Measurements from ENCODE around the gene EML1. TPM values are rescaled to one million over a fixed set of nuclear protein-coding genes. Genes with fewer than 3 reads are reported as not detected.

The EML1 gene
- total RNA-seq, 1 experiment from 2014 or later: 9.5 TPM

GRCh38 chr14:99821519-99822508, 28.6 kb downstream of the EML1 start:
- H3K4me1 Mint-ChIP-seq (ENCODE audit: insufficient read depth, unreplicated experiment): peaks cover 7% of the 10 kb centered on the region
- BruUV-seq (replicated peaks): no TSS peak
- H3K27ac Mint-ChIP-seq (ENCODE audit: low read depth, unreplicated experiment): no peak overlapping the region
- no peaks in the 10 kb centered on the region for H3K9me3 Mint-ChIP-seq (ENCODE audit: unreplicated experiment)
- POLR2A ChIA-PET: no interaction called here
- H3K27me3 Mint-ChIP-seq (ENCODE audit: insufficient read depth, unreplicated experiment): peaks cover 9% of the 10 kb centered on the region
- intact Hi-C loops (cut with micrococcal nuclease): no loop called here
- TF ChIP-seq CTCF (IDR thresholded peaks at IDR 0.05; ENCODE audit: unreplicated experiment): no peak
- DNase-seq (ENCODE audit: unreplicated experiment): peak; percentile 6
- H3K36me3 Mint-ChIP-seq (ENCODE audit: insufficient read depth, unreplicated experiment): no peaks in the 10 kb centered on the region
- CTCF ChIA-PET: interaction anchor here (1.1 kb wide), 2 partner anchors 8 to 11 kb away, joined by 4 to 6 read pairs; no protein-coding TSS in a partner anchor
- no peak overlapping the region for H3K4me3 Mint-ChIP-seq (ENCODE audit: unreplicated experiment)

GRCh38 chr14:99822800-99823455, 29.7 kb downstream of the EML1 start:
- peaks cover 8% of the 10 kb centered on the region for H3K27me3 Mint-ChIP-seq (ENCODE audit: insufficient read depth, unreplicated experiment)
- peaks cover 7% of the 10 kb centered on the region for H3K4me1 Mint-ChIP-seq (ENCODE audit: insufficient read depth, unreplicated experiment)
- BruUV-seq (replicated peaks): no TSS peak
- ChIA-PET CTCF (interaction anchor here (1.1 kb wide), 2 partner anchors 9 to 12 kb away, joined by 4 to 6 read pairs; no protein-coding TSS in a partner anchor), POLR2A (no interaction called here)
- no peak for TF ChIP-seq CTCF (IDR thresholded peaks at IDR 0.05; ENCODE audit: unreplicated experiment)
- no peak for DNase-seq (ENCODE audit: unreplicated experiment)
- H3K4me3 Mint-ChIP-seq (ENCODE audit: unreplicated experiment): no peak overlapping the region
- no peak overlapping the region for H3K27ac Mint-ChIP-seq (ENCODE audit: low read depth, unreplicated experiment)
- no peaks in the 10 kb centered on the region for H3K36me3 Mint-ChIP-seq (ENCODE audit: insufficient read depth, unreplicated experiment)
- intact Hi-C loops (cut with micrococcal nuclease): no loop called here
- H3K9me3 Mint-ChIP-seq (ENCODE audit: unreplicated experiment): no peaks in the 10 kb centered on the region

DNA sequence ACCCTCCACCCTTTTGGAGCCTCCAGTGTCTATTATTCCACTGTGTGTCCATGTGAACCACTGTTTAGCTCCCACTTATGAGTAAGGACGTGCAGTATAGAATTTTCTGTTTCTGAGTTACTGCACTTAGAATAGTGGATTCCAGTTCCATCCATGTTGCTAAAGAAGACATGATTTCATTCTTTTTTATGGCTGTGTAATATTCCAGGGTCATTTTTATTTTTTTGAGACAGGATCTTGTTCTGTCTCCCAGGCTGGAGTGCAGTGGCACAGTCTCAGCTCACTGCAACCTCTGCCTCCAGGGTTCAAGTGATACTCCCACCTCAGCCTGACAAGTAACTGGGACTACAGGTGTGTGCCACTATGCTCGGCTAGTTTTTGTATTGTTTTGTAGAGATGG, 31.6 kb downstream of the EML1 start:
- Mint-ChIP-seq H3K27ac (ENCODE audit: low read depth, unreplicated experiment) (no peak overlapping the region), H3K4me3 (ENCODE audit: unreplicated experiment) (no peak overlapping the region), H3K27me3 (ENCODE audit: insufficient read depth, unreplicated experiment) (no peaks in the 10 kb centered on the region), H3K36me3 (ENCODE audit: insufficient read depth, unreplicated experiment) (no peaks in the 10 kb centered on the region), H3K4me1 (ENCODE audit: insufficient read depth, unreplicated experiment) (peaks cover 7% of the 10 kb centered on the region), H3K9me3 (ENCODE audit: unreplicated experiment) (no peaks in the 10 kb centered on the region)
- TF ChIP-seq CTCF (IDR thresholded peaks at IDR 0.05; ENCODE audit: unreplicated experiment): no peak
- intact Hi-C loops (cut with micrococcal nuclease): no loop called here
- CTCF ChIA-PET: no interaction called here
- POLR2A ChIA-PET: no interaction called here
- DNase-seq (ENCODE audit: unreplicated experiment): no peak
- no TSS peak for BruUV-seq (replicated peaks)

DNA sequence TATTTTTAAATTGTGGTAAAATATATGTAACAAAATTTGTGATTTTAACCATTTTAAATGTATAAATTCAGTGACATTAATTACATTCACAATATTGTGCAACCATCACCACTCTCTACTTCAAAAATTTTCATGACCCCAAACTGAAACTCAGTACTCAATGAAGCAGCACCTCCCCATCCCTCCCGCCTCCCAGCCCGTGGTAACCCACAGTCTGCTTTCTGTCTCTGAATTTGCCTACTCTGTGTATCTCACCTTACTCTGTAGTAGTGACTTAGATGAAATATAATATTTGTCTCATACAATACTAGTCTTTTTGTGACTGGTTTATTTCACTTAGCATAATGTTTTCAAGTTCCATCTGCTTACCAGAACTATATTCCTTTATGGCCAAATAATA, 36.2 kb downstream of the EML1 start:
- no peak for DNase-seq (ENCODE audit: unreplicated experiment)
- H3K4me3 Mint-ChIP-seq (ENCODE audit: unreplicated experiment): no peak overlapping the region
- CTCF ChIA-PET: no interaction called here
- intact Hi-C loops (cut with micrococcal nuclease): no loop called here
- H3K27me3 Mint-ChIP-seq (ENCODE audit: insufficient read depth, unreplicated experiment): peaks cover 21% of the 10 kb centered on the region
- no peak for TF ChIP-seq CTCF (IDR thresholded peaks at IDR 0.05; ENCODE audit: unreplicated experiment)
- POLR2A ChIA-PET: no interaction called here
- H3K36me3 Mint-ChIP-seq (ENCODE audit: insufficient read depth, unreplicated experiment): no peaks in the 10 kb centered on the region
- H3K4me1 Mint-ChIP-seq (ENCODE audit: insufficient read depth, unreplicated experiment): no peaks in the 10 kb centered on the region
- no TSS peak for BruUV-seq (replicated peaks)
- H3K27ac Mint-ChIP-seq (ENCODE audit: low read depth, unreplicated experiment): no peak overlapping the region
- no peaks in the 10 kb centered on the region for H3K9me3 Mint-ChIP-seq (ENCODE audit: unreplicated experiment)

Measured in MCF 10A (cell line).